ENCODE data around the gene ECE1.

DNA sequence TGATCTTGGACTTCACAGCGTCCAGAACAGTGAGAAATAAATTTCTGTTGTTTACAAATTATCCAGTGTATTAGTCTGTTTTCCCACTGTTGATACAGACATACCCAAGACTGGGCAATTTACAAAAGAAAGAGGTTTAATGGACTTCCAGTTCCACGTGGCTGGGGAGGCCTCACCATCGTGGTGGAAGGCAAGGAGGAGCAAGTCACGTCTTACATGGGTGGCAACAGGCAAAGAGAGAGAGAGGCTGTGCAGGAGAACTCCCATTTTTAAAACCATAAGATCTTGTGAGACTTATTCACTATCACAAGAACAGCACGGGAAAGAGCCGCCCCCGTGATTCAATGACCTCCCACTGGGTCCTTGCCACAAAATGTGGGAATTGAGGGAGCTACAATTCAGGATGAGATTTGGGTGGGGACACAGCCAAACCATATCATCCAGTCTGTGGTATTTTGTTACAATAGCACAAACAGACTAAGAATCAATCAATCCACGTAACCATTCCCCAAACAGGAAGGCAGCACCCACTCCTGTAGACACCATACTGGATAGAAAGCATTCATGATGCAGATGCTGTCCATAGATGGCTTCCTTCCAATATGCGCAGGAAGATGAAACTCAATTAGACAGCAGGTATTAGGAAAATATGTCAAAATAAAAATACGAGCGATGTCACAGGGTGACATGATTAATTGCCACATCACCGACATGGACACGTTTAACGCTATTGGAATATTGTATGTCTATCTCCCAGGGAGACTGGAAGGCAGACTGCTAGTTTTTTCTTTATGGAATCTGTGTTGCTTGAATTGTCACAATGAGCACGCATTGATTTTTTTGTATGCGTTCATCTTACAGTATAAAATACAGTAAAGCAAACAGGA is 22.8 kb downstream of the ECE1 start:
- TF ChIP-seq, protein P1, sequence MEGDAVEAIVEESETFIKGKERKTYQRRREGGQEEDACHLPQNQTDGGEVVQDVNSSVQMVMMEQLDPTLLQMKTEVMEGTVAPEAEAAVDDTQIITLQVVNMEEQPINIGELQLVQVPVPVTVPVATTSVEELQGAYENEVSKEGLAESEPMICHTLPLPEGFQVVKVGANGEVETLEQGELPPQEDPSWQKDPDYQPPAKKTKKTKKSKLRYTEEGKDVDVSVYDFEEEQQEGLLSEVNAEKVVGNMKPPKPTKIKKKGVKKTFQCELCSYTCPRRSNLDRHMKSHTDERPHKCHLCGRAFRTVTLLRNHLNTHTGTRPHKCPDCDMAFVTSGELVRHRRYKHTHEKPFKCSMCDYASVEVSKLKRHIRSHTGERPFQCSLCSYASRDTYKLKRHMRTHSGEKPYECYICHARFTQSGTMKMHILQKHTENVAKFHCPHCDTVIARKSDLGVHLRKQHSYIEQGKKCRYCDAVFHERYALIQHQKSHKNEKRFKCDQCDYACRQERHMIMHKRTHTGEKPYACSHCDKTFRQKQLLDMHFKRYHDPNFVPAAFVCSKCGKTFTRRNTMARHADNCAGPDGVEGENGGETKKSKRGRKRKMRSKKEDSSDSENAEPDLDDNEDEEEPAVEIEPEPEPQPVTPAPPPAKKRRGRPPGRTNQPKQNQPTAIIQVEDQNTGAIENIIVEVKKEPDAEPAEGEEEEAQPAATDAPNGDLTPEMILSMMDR (conservative IDR thresholded peaks at IDR 0.05; ENCODE audit: low read length) = no peak
- TF ChIP-seq EZH2phosphoT487 (IDR thresholded peaks at IDR 0.05; ENCODE audit: borderline replicate concordance) = no peak
